Breast epithelium (tissue), 3 donors: ENCODE results near the gene MPO.

Experiments used
- POLR2A ChIP-seq: fragments of 450-650 bp; IDR thresholded peaks from one replicate; pipeline ENCODE4 v1.6.1; 2016; ENCODE audit warnings: antibody characterized with exemption, mild to moderate bottlenecking, moderate library complexity
- POLR2AphosphoS5 ChIP-seq, 3 donors: sonication (generic); formaldehyde crosslinking; IDR thresholded peaks; one replicate each; pipeline ENCODE4 v1.6.1; 2017; ENCODE audit warnings: antibody characterized with exemption in 3 of 3

- TF ChIP-seq POLR2A (no peak), POLR2AphosphoS5 (IDR thresholded peaks at IDR 0.05) (no peak)
Observed at GRCh38 chr17:58328195-58329034, 47.7 kb upstream of the MPO start, which contains the start of gene TSPOAP1.
